HG03442 (cell line): ENCODE measurements around the gene KRCC1.

ENCODE experiments used
- ATAC-seq: cut with Tn5 transposase; IDR thresholded peaks from one replicate; pipeline ENCODE4 v1.9.1; 2021; ENCODE audit warnings: mild to moderate bottlenecking, moderate library complexity; ENCODE audit not compliant: unreplicated experiment

KRCC1 gene

DNA sequence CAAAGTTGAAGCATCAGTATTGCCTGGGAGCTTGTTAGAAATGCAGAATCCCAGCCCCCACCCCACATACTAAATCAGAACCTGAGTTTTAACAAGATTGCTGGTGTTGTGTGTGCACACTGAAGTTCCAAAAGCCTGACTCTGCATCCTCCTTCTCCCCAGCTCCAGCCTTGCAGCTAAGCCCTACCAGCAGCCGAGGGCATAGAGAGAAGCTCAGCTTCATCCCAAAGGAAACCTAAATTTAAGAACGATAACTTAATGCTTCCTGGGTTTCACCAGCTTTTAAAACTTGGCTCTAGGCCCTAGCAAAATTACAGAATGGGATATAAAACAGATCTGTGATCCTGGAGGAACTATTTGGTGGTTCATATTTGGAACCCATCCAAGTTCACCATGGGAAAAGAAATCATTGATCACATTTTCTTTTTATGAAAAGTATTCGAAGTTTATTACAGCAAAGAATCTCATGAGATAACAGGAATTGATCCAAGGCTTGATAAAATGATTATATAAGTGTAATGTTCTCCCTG lies 23.1 kb upstream of the KRCC1 start:
- no peak for ATAC-seq

DNA sequence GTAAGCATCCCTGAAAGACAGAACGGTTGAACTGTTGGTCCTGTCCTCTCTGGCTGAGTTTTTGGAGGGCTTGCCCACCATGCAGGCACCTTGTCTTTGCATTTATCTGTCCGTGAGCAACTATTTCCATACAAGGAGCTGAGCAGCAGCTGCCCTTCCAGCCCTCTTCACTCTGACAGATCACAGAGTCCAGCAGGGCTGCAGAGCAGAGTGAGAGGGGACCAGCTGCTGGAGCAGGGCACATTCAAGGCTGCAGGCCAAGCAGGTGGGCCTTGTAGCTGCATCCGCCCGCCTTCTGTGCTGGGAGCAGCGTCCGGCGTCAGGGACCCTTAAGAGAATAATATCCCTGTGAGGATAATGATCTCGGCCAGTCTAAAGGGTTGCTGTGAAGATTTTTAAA lies 21.5 kb upstream of the KRCC1 start:
- no peak for ATAC-seq

DNA sequence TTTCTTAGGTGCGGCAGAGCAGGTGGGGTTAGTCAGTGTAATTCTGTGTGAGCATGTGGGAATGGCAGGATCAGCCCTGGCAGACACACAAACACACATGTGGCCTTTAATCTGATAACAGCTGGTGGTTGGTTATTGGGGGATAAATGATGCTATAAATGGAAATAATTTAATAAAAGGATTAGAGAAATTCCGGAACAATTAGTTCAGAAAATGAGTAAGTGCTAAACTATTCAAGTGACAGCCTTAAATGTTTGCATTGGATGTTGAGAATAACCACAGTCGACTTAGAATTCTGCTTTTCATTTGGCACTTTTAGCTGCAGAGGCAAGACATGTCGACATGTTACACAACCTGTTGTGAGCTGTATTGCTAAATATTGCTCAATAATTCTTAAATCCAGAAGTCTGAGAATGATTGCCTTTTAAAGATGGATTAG lies 19.3 kb upstream of the KRCC1 start:
- no peak for ATAC-seq

DNA sequence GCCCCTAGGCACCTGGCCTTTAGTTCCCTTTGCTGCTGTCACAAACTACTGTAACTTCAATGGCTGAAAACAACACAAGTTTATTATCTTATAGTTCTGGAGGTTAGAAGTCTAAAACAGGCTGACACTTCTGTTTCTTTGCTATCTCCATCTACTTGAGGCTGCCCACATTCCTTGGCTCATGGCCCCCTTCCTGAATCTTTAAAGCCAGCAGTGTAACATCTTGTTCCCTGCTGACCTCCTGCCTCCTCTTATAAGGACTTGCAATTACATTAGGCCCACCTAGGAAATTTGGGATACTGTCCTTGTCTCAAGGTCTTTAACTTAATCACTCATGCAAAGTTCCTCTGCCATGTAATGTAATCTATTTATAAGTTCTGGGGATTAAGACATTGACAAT lies 18.6 kb upstream of the KRCC1 start:
- ATAC-seq = no peak

DNA sequence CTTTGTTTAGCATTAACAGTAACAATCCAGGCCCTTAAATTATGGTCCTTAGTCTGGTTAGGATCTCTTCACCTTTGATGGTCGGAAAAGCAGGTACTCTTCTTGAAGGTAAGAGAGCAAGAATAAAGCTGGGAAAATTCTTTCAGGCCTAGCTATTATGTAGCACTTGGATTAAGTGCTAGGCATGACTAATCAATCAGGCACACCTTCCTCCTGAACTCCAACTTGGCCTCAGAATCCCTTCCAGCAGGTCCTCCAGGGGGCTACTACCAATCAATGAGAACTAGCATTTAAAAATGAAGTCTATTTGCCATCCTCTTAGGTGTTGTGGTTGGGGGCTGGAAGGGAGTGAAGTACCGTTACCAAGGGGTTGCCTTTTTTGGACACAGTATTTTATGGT lies 15.8 kb upstream of the KRCC1 start:
- ATAC-seq = no peak

DNA sequence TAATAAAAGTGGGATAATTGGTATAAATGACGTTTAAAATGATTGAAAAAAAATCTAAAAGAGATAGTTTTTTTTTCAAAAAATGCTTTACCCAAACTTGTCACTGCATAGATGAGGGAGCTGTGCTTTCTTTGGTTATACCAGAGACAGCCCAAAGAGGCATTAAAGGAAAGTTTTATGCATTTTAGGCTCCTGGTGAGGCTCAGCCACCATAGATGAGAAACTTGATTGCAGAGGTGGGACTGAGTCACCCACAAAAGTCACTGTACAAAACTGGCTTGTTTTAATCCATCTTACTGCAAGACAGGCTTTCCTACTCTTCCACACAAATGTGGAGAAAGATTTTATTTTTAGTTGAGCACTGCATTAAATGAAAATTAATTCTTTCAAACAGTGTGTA lies 14.5 kb upstream of the KRCC1 start:
- no peak for ATAC-seq

DNA sequence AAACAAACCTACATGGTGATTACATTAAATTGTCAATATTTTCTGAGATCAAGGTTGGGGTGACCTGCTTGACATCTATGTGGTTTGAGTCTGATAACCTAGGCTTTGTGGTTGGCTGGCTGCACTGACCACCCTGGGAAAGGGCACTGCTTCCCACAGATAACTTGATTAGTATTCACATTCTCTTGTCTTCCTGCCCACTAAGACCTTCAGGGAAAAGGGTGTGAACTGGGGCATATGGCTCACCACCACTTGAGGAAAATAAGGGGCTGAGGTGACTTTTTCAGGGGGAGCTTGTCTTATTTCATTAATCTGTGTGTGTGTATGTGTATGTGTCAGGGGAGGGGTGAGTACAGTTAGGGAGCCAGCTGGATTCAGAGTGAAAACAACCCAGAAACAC lies 13.5 kb upstream of the KRCC1 start:
- no peak for ATAC-seq

DNA sequence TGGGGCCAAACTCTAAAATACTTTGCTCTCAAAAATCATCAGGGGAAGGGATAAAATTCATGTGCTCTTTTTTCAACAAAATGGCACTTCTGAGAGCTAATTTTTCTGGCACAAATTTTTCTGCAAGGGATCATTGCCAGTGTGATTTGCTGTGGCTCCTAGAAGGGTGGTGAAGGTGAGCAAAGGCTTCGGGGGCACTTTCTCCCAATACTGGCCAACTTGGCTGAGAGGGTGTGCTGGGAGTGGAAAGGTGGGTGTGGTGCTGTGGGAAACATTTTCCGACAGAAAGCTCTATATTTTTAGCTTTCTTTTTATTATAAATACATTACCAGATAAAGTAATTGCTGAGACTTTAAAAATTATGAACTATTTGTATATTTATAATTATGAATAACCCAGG lies 12.5 kb upstream of the KRCC1 start:
- ATAC-seq = no peak

DNA sequence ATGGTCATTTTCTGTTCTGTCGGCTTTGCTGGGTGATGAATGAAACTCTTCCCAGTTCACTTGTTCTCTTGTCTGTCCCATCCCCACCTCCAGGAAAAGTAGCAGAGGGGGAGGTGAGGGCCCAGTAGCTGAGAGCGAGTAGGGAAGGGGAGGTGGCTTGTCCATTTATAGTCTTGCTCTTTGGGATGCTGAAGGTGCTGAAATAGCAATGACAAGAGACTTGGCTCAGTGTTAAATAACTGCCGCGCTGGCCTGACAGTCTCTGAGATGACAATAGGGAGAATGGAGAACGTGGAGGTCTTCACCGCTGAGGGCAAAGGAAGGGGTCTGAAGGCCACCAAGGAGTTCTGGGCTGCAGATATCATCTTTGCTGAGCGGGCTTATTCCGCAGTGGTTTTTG lies 12.0 kb upstream of the KRCC1 start, which contains the start of gene SMYD1:
Gene SMYD1, plus strand, starts transcription at position 228 of the 400 bp plus-strand sequence. Its CDS starts 40 bp downstream, at position 268.
- ATAC-seq = no peak

DNA sequence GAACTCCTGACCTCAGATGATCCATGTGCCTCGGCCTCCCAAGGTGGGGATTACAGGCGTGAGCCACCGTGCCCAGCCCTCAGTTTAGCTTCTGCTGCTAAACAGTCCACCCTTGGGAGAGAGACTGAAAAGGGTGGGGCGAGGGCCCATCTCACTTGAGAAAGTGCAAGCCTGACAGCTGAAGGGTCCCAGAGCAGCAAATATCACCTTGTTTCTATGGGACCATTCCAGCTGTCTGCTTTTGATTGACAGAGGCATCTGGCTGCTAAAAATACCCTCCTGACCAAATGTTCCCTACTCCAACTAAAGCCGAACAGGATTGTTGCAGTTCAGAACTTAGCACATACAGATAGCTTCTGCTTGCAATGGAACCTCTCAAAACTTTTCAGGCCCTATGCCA lies 11.6 kb upstream of the KRCC1 start:
- ATAC-seq = no peak

DNA sequence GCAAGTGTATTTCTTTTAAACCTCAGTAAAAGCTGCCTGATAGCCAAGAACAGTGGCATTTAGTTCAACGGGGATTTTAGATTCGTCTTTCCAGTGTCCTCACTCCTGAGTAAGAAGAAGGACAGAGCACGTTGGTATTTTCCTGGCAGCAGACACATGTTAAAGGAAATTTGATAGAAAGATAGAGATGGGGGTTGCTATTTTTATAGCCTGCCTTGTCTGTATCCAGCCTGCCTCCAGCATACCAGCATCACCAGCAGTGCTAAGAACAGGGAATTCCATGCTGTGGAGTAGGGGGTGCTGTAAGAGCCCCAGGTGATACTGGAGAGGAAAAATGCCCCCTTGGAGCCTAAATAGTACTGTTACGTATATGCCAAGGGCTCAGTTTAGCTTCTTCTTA lies 11.0 kb upstream of the KRCC1 start:
- ATAC-seq = no peak

DNA sequence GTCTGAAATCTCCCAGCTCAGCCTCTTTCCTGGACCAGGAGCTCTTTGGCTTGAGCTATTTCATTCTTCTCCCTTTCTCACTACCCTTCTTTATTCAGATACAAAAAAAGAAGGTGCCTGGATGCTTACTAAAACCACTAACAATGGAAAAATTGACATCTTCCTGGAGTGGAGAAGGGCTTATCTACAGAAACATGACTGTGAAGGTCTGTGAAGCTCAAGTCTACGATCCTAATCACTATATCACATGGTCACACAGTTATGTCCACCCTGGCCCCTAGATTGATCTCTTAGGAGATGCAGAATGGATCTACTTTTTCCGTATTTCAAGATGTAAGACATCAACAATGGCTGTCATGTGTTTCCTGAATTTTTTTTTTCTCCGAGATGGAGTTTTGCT lies 5.7 kb upstream of the KRCC1 start:
- no peak for ATAC-seq

DNA sequence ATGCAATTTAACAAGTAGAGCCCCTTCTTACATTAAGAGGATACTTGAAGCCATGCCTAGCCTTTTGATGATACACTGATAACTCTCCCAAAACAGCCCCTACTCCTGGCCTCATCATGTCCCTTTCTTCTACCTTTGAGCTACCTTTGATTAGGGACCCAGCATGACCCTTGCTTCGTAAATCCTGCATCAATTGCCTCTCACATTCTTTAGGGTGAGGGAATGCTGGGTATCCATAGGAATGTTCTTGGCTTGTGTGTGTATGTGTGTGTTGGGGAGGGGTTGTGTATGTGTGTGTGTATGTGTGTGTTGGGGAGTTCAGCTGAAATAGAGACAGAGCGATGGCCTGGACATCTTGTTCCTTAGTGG lies 5.3 kb upstream of the KRCC1 start:
- no peak for ATAC-seq

DNA sequence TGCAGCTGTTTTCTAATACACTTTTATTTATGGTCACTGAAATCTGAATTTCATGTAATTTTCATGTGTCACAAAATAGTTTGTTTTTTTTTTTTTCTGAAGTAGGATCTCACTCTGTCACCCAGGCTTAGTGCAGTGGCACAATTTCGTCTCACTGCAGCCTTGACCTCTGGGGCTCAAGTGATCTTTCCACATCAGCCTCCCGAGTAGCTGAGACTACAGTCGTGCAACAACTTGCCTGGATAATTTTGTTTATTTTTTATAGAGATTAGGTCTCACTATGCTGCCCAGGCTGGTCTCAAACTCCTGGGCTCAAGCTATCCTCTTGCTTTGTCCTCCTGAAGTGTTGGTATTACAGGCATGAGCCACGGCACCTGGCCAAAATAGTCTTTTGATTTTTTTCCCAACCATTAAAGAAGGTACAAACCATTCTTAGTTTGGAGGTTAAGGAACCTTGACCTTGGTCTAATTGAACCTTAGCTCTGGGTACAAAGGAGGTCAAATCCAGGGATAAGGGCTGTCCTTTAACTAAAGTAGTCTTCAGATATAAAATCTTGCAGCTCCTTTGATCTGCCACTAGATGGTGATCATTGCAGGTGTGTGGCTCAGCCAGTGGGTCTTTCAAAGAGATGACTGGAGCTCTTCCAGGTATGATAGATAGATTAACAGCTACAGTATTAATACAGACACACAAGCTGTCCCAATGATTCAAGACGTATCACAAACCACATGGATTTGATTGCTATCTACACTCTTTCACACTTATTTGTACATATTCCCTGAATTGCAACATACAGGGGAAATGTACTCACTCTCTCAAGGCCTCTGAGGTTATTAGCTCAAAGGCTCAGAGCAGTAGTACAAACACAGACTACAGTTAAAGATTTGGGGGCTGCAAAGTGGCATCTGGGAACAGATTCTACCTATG lies 4.7 kb upstream of the KRCC1 start:
- peak; percentile 33 for ATAC-seq

DNA sequence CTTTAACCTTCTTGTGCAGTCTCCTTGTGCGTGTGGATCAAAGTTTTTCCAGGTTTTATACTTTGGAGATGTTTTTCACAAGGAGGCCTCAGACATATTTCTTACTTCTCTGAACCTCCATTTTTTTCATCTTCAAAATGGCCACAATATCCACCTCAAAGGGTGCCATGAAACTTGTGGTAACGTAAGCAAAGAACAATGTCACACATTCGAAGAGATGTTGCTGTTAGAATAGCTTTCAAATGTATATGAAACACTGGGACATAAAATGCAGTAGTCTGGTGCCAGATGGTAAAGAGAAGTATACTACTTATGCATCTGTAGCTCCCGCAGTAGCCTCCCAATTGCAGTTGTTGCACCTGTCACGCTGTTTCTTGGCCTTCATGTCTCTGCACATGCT lies 2.6 kb upstream of the KRCC1 start:
- ATAC-seq = no peak

DNA sequence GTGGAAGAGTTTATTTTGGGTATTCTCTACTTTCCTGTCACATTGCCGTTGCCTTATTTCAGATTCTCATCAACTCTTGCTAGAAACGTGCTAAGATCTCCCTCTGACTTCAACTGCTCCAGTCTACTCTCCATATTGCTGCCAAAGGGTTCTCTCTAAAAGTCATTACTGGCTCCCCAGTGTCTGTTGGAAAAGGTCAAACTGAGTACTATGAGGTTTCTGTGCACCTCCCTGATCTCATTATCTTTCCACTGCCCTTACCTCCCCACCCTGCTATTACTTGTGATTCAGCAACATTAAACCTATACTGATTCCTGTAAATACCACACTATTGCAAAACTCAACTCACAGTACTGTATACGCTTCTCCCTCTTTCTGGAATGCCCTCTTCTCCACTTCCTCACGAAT lies 1.9 kb upstream of the KRCC1 start:
- ATAC-seq = no peak

DNA sequence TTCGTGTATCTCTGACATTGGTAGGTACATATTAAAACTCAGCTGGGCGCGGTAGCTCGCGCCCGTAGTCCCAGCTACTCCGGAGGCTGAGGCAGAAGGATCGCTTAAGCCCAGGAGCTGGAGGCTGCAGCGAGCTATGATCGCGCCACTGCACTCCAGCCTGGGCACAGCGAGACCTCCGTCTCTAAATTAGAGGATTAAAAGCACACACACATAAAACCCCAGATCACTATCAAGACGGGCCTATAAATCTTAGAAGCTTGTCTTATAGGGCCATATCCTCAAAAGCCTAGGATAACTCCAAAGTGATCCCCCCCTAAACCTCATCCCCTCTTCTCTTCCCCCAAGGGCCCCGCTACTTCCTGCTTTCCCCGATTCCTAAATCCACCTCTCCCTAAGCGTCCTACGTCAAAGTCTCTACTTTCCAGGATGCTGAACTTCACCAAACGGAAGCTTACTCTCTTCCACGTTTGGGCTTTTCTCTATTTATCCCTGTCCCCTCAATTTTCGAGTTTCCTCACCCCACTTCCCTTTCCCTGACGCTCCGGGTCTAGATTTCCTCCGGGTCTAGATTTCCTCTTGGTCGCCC lies 707 bp downstream of the KRCC1 start:
- no peak for ATAC-seq

DNA sequence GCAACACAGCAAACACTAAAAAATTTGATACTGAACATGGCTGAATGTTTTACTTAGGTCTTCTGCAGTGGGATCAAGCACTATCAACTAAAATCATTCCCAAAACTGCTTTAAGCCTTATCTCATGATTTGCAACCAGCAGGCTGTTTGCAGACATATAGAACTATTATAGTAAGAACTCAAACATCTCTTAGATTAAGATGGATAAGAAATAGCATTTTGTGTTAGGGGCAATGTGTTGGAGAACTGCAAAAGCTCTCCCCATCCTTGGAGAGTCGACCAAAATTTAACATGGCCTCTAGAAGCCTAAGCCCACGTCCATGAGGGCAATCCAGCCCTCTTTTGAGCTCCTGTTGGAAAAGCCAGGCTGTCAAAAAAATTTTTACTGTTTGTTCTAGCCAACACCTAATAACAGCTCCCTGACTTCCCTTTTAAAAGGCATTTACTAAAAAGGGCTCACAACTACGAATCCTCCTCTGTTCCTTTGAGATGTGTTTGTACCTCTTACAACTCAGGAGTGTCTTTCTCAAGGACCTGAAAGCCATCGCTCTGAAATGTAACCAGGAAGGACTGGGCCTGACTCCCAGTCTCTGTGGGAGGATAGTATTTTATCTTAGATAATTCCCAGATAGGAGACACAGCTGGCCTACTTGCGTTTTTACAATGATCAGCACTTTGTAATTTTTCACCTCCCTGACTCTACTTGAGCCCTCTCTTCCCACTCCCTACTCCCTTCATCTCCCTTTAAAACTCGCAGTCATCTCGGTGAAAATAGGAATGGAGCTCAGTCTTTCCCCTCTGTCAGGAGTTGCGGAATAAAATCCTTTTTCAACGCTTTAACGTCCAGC lies 1.4 kb downstream of the KRCC1 start:
- no peak for ATAC-seq

DNA sequence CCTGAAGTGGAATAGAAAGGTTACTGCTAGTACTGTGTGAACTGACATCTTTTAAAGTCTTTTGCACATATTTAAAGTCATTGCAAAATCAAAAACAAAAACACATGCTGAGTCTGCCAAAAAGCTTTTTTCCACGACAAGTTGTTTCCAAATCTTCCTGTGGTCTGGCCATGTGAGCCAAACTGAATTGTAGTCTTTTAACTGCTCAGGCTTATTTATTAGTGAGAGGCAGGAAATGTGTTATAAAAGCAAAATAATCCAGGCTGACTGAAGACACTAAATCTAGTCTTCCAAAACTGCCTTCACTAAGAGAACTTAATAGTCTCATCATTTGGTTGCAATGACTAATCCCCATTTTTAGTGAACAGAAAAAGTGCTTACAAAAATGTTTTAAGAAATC lies 2.3 kb downstream of the KRCC1 start:
- ATAC-seq = no peak

DNA sequence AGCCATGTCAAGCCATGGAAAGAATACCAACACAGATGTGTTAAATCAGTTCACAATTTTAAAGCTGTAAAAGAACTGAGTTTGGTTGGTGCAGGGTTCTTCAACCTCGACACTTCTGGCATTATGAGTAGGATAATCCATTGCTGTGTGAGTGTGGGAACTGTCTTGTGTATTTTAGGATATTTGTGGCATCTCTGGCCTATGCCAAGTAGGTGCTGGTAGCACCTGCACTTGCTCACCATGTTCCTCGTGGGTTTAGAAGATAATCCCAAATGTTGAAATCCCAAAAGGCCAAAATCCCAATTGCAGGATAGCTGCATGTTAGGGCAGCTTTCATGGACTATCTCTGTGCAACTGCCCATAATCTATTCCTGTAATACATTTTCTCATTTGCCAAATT lies 3.8 kb downstream of the KRCC1 start:
- ATAC-seq = no peak

DNA sequence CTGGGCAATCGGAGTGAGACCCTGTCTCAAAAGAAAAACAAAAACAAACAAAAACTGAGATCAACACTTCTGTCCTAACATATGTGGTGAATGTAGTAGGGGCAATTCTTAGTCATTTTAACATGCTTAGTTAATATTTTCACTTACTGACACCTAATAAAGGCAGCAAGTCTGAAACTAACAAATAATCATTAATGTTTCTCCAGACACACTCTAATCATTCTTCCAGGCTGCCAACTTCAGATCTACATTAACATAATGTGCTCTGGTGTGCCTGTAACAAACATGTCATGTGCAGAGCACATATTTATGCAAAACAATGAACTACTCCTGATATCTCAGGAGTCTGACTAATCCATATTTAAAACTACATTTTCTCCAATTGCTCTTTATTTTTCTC lies 6.0 kb downstream of the KRCC1 start:
- no peak for ATAC-seq
